Thyroid gland (tissue), 4 donors: ENCODE results near the gene RRM2.

Experiments used
- POLR2A ChIP-seq, 2 donors: fragments of 450-650 bp; IDR thresholded peaks; one replicate each; pipeline ENCODE4 v1.6.1; 2017; ENCODE audit warnings: antibody characterized with exemption in 2 of 2, mild to moderate bottlenecking in 2 of 2, moderate library complexity in 1 of 2
- TF ChIP-seq, protein P1 (sequence below), 6 experiments: fragments of 200-600 bp in 3 of 6; fragments of 450-650 bp in 3 of 6; sonication (generic) in 3 of 6; IDR thresholded peaks; one replicate each; pipeline ENCODE4 v1.5.1; 2016 to 2019; ENCODE audit warnings: antibody characterized with exemption in 6 of 6, mild to moderate bottlenecking in 2 of 6, inconsistent platforms in 1 of 6, moderate library complexity in 1 of 6

- TF ChIP-seq, protein P1, sequence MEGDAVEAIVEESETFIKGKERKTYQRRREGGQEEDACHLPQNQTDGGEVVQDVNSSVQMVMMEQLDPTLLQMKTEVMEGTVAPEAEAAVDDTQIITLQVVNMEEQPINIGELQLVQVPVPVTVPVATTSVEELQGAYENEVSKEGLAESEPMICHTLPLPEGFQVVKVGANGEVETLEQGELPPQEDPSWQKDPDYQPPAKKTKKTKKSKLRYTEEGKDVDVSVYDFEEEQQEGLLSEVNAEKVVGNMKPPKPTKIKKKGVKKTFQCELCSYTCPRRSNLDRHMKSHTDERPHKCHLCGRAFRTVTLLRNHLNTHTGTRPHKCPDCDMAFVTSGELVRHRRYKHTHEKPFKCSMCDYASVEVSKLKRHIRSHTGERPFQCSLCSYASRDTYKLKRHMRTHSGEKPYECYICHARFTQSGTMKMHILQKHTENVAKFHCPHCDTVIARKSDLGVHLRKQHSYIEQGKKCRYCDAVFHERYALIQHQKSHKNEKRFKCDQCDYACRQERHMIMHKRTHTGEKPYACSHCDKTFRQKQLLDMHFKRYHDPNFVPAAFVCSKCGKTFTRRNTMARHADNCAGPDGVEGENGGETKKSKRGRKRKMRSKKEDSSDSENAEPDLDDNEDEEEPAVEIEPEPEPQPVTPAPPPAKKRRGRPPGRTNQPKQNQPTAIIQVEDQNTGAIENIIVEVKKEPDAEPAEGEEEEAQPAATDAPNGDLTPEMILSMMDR (IDR thresholded peaks at IDR 0.05), result no peak
- TF ChIP-seq POLR2A (IDR thresholded peaks at IDR 0.05), result no peak
Observed at GRCh38 chr2:10075101-10075500, 47.4 kb upstream of the RRM2 start.
